Heart left ventricle (tissue), 16 donors: ENCODE measurements around the gene HSD3B7. TPM values are rescaled to one million over a fixed set of nuclear protein-coding genes. Genes with fewer than 3 reads are reported as not detected.

Source experiments
- ATAC-seq, 4 donors: fragments of 200-7000 bp; cut with Tn5 transposase; one replicate each; pipeline ENCODE4 v1.9.1; 2020 to 2022; ENCODE audit warnings: moderate library complexity in 4 of 4, mild to moderate bottlenecking in 3 of 4, moderate number of reproducible peaks in 1 of 4
- DNase-seq, 5 donors: peaks; one replicate each; pipeline ENCODE4 v3.0.0-alpha.2; 2020
- H3K27ac ChIP-seq, 12 donors: fragments of 200-600 bp; sonication (generic) in 4 of 12; one replicate each; pipeline versions ENCODE4 v1.5.0 to v1.8.0; 2016 to 2022; ENCODE audit warnings: mild to moderate bottlenecking in 2 of 12
- H3K27me3 ChIP-seq, 9 donors: fragments of 200-600 bp; sonication (generic) in 2 of 9; one replicate each; pipeline versions ENCODE4 v1.5.1 to v1.8.0; 2016 to 2022; ENCODE audit warnings: mild to moderate bottlenecking in 3 of 9
- H3K36me3 ChIP-seq, 9 donors: fragments of 200-600 bp; sonication (generic) in 2 of 9; one replicate each; pipeline versions ENCODE4 v1.5.0 to v1.8.0; 2018 to 2022; ENCODE audit warnings: mild to moderate bottlenecking in 2 of 9
- H3K4me1 ChIP-seq, 12 donors: fragments of 200-600 bp; sonication (generic) in 4 of 12; one replicate each; pipeline versions ENCODE4 v1.5.0 to v1.8.0; 2016 to 2022; ENCODE audit warnings: mild to moderate bottlenecking in 3 of 12
- H3K4me3 ChIP-seq, 12 donors: fragments of 200-600 bp; sonication (generic) in 4 of 12; one replicate each; pipeline versions ENCODE4 v1.5.0 to v1.8.0; 2017 to 2022; ENCODE audit warnings: mild to moderate bottlenecking in 9 of 12, moderate library complexity in 4 of 12
- H3K9me3 ChIP-seq, 12 donors: fragments of 200-600 bp; sonication (generic) in 4 of 12; one replicate each; pipeline versions ENCODE4 v1.5.0 to v1.8.0; 2016 to 2022; ENCODE audit warnings: mild to moderate bottlenecking in 1 of 12
- POLR2A ChIP-seq, 2 donors: fragments of 450-650 bp; IDR thresholded peaks; one replicate each; pipeline ENCODE4 v1.6.1; 2017; ENCODE audit warnings: antibody characterized with exemption in 2 of 2, mild to moderate bottlenecking in 2 of 2, moderate library complexity in 2 of 2
- WGBS, 4 donors: extraction: QIAGEN DNeasy Blood & Tissue Kit in 2 of 4; methylation state at CpG; one replicate each; pipeline versions ENCODE4 v1.1.5 to v1.1.7; 2013 to 2018; 5-methylcytosine and 5-hydroxymethylcytosine counted together
- intact Hi-C, 10 donors: fragments of 100-400 bp; cut with DNase I; formaldehyde crosslinking; loops; one replicate each; pipeline versions ENCODE4 v1.11.1 to v1.14.2; 2022
- polyA plus RNA-seq, 2 donors: library from polyadenylated mRNA; stranded (reverse); fragments of 200-250 nt; gene quantifications; one replicate each; pipeline ENCODE4 v1.2.3, GENCODE V29; 2013
- total RNA-seq, 9 donors: library from RNA; depleted of rRNA in 2 of 9; stranded (reverse); fragments of >200 nt in 2 of 9; fragmentation: NEBNext Ultra II Directional in 3 of 9; extraction: Animal tissue kit (Norgen Biotek cat#: 25700) in 3 of 9; gene quantifications; one replicate each; pipeline versions ENCODE4 v1.1.0 to v1.2.4, GENCODE V29; 2016 to 2023
- TF ChIP-seq, protein P1 (sequence below), 12 donors: fragments of 200-600 bp; sonication (generic) in 4 of 12; IDR thresholded peaks; one replicate each; pipeline versions ENCODE4 v1.5.0 to v1.8.0; 2018 to 2022; ENCODE audit warnings: antibody characterized with exemption in 12 of 12, mild to moderate bottlenecking in 5 of 12
- donor health status: ischemic (EF 13 %, LVEDD 7.1; RV severe dilation, severe dysfunction).
- donor health status: healthy with polysubstance abuse.
- donor health status: DM: no; HTN: yes; CAD: no.
- donor health status: DM: no; HTN: no; CAD: no.
- donor health status: ischemic (EF 25% LVEDD 6.9; RV normal size, moderate dysfunction).
- donor health status: ischemic (EF 25% LVEDD 5.7; RV mildly dilated, moderate dysfunction).
- donor health status: healthy.
- donor health status: DM: yes; HTN: yes; CAD: no.
- donor health status: ischemic (EF 35%, LVEDD 5.7; RV mildly dilated, moderate dysfunction).
- donor health status: nonischemic (EF 11% LVEDD 7.7; RV severe dilation, severe dysfunction).
- donor health status: DM: yes; HTN: yes; CAD: no.
- donor health status: PGD.
- donor health status: ischemic (EF 29% LVEDD 5.4; RV normal size, mild dysfunction).
- donor health status: nonischemic (EF 23%, LVEDD 6.1; RV moderate dilation, normal function).

The HSD3B7 gene
- total and polyA plus RNA-seq, 11 donors, result 3.8 to 27.2 (median 7.1) TPM

DNA sequence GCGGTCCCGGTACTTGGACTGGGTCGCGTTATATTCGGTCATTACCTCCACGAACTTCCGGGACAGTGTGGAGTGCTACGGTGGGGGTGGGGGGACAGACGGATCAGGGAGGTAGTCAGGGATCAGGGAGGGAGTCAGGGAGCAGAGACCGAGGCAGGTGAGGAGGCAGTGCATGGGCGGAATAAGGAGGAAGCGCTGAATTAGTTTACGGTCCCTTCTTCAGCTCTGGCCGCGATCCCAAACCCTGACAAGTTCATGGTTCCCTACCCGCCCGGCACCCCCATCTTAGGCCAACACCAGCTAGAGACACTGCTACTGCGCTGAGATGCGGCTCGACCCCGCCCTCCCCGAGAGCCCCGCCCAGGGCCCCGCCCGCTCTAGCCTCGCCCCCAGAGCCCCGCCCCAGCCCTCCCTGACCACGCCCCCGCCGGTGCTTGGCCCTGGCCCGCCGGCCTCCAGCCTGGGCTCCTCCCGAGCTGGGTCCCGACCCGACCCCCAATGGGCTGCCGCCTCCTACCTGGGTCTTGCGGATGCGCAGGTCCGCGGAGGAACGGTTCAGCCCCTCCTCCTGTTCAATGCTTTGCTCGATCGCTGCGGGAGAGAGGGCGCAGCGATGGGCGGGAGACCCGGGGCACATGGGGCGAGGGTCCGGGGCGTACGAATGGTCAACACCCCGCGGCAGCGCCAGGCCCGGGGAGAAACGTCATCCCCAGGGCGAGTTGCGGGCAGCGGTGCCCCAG is 12.1 kb downstream of the HSD3B7 start:
- ATAC-seq, result peak; percentile 80 to 95 (median 94)
- H3K27ac ChIP-seq, result peak overlapping the region in 11 of 12 donors; percentile 27 to 86 (median 69)
- intact Hi-C loops, result loop anchor here in 3 of 10 donors (2.0 to 10.0 kb wide), 4 partner anchors 35 to 146 kb away; partner anchors contain the start of gene STX4 (in 3 of the 3)

DNA sequence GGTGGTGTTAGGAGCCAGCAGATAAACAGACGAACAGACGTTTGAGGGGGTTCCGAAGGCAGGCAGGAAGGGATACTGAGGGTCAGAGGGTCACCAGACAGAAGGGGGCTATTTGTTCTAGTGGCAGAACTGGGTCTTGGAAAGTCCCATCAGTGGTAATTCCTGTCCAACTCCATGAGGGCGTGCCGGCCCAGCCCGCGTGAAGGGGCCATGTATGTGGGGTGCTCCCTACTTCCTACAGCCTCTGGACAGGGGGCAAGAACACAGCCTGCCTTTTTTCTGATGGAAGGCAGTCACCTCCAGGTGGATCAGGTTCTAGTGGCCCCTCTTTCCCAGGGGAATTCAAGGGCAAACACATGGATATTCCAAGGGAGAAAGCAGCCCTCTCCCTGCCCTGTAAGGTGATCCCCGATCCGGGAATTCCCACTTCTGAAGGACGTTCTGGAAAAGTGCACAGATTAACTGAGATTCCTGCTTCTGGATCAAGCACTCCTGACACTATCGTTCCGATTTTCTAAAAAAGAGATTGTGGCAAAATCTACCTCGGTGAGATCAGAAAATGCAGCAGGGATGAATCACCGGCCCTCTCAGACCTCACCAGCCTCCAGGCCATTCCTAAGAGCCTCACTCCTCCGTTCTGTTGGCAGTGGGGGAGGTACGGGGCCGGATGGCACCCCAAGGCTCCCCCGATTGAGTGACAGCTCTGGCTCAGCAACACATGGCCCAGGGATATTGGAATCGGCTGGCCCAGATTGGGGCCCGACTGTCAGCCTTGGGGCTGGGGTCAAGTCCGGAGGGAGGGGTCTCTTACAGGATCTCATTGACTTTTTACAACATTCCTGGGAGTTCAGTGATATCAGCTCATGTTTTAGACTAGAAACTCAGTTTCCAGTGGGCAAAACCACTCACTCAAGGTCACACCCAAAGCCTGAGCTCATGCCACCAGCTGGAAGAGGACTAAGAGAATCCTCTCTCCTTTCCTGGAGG is 13.0 kb downstream of the HSD3B7 start:
- TF ChIP-seq POLR2A (IDR thresholded peaks at IDR 0.05), result no peak
- TF ChIP-seq, protein P1, sequence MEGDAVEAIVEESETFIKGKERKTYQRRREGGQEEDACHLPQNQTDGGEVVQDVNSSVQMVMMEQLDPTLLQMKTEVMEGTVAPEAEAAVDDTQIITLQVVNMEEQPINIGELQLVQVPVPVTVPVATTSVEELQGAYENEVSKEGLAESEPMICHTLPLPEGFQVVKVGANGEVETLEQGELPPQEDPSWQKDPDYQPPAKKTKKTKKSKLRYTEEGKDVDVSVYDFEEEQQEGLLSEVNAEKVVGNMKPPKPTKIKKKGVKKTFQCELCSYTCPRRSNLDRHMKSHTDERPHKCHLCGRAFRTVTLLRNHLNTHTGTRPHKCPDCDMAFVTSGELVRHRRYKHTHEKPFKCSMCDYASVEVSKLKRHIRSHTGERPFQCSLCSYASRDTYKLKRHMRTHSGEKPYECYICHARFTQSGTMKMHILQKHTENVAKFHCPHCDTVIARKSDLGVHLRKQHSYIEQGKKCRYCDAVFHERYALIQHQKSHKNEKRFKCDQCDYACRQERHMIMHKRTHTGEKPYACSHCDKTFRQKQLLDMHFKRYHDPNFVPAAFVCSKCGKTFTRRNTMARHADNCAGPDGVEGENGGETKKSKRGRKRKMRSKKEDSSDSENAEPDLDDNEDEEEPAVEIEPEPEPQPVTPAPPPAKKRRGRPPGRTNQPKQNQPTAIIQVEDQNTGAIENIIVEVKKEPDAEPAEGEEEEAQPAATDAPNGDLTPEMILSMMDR (IDR thresholded peaks at IDR 0.05), result no peak
- Histone ChIP-seq H3K27ac (peak overlapping the region in 10 of 12 donors; percentile 27 to 86 (median 64)), H3K4me3 (peak overlapping the region; percentile 34 to 65 (median 59)), H3K4me1 (peaks cover 0 to 26% (median 15%) of the 10 kb centered on the region in 12 donors), H3K36me3 (no peaks in the 10 kb centered on the region), H3K27me3 (no peaks in the 10 kb centered on the region), H3K9me3 (no peaks in the 10 kb centered on the region)
- WGBS, 4 donors, result 66 to 73% (median 72%) methylated on average over 20 to 21 of the region's 21 CpGs
- intact Hi-C loops, result loop anchor here in 4 of 10 donors (2.0 to 10.0 kb wide), 4 partner anchors 34 to 145 kb away; partner anchors contain the start of gene STX4 (in 4 of the 4)
- DNase-seq (no peak), ATAC-seq (peak in 1 of 4 donors; percentile 14)

More for the DNA sequence above, 12.1 kb downstream of the HSD3B7 start:
- H3K36me3 ChIP-seq, result no peaks in the 10 kb centered on the region
- WGBS, 4 donors, result 2 to 6% (median 4%) methylated on average over 36 to 60 of the region's 60 CpGs
- H3K4me3 ChIP-seq, result peak overlapping the region; percentile 34 to 65 (median 59)
- no peaks in the 10 kb centered on the region for H3K9me3 ChIP-seq
- no peaks in the 10 kb centered on the region for H3K27me3 ChIP-seq
- H3K4me1 ChIP-seq, result peaks cover 0 to 26% (median 15%) of the 10 kb centered on the region in 12 donors
- TF ChIP-seq POLR2A (IDR thresholded peaks at IDR 0.05), result peak in 1 of 2 donors; percentile 56
- TF ChIP-seq, protein P1 (IDR thresholded peaks at IDR 0.05), result no peak
- peak; percentile 82 to 92 (median 85) for DNase-seq

DNA sequence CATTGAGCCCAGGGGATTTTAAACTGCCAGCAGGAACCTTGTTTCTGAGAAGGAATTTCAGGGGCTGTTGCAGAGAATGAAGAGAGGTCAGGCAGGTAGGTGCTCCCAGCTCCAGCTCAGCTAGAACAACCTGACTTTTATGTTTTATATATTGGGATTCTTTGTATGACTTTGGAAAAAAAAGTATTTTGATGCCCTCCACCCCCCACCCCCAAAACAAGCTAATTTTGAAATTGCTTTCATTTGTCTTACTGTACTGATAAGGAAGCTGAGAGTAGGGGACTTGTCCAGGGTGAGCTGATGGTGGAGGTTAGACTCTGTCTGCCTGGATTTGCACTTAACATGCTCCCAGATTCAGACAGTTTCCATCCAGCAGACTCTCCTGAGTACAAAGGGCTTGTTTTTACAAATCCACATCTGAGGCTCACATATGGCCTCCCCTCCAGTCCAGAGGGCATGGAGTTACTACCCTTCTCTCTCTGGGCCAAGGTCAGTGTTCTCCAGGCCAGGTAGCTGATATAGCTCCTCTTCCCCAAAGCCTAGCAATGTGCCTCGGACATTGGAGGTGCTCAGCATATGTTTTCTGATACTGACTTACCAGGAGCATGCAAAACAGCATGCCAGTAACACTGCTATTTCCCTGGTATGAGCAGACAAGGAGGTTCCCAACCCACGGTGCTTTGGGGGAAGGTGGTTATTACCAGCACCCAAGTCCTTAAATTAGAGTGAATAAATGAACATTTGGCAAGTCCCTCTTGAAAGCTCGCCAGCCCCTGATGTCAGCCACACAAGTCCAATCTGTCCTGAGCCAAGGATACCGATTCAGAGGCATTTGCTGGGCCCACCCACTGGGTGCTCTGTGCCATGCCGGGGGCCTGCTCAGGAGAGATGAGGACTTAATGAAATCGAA is 14.1 kb downstream of the HSD3B7 start:
- Histone ChIP-seq H3K36me3 (no peaks in the 10 kb centered on the region), H3K4me1 (peaks cover 0 to 26% (median 15%) of the 10 kb centered on the region in 12 donors), H3K27ac (peak overlapping the region in 4 of 12 donors; percentile 29 to 86 (median 56)), H3K9me3 (no peaks in the 10 kb centered on the region), H3K4me3 (no peak overlapping the region), H3K27me3 (no peaks in the 10 kb centered on the region)
- ATAC-seq, result no peak
- intact Hi-C loops, result loop anchor here in 3 of 10 donors (2.0 to 10.0 kb wide), 3 partner anchors 33 to 66 kb away; partner anchors contain the start of gene STX4 (in 3 of the 3)
- DNase-seq, result peak in 1 of 5 donors; percentile 42
- WGBS, 4 donors, result 54 to 67% (median 65%) methylated on average over 6 of the region's 6 CpGs
- TF ChIP-seq POLR2A (IDR thresholded peaks at IDR 0.05), result no peak
- TF ChIP-seq, protein P1 (IDR thresholded peaks at IDR 0.05), result no peak
